ENCODE data around the gene FOXJ1. TPM values are rescaled to one million over a fixed set of nuclear protein-coding genes. Genes with fewer than 3 reads are reported as not detected.
A peak's percentile ranks its signal among the peaks of the same experiment; 100 is the strongest.

The FOXJ1 gene
- total and polyA plus RNA-seq, 2 of the 13 experiments (the other 11 are each of a cell fraction or from before 2014, with no cell fraction given), result 0.98 to 1.6 TPM

GRCh38 chr17:76182016-76182764 lies 41.1 kb upstream of the FOXJ1 start (continued):
- TF ChIP-seq THRA (CRISPR knock-in tag; IDR thresholded peaks at IDR 0.05; ENCODE audit: borderline replicate concordance) (0 out of 2 replicates have a peak, but pooled peaks have one; percentile 63), LRRFIP1 (CRISPR knock-in tag; conservative IDR thresholded peaks at IDR 0.05) (no peak), ZBTB33 (CRISPR knock-in tag; IDR thresholded peaks at IDR 0.05) (peak; percentile 79), ZMAT3 (CRISPR knock-in tag; conservative IDR thresholded peaks at IDR 0.05) (no peak), MYPOP (CRISPR knock-in tag; IDR thresholded peaks at IDR 0.05) (no peak), ZNF530 (CRISPR knock-in tag; IDR thresholded peaks at IDR 0.05; ENCODE audit: low read depth) (no peak), ZNF468 (CRISPR knock-in tag; IDR thresholded peaks at IDR 0.05) (no peak), ZNF496 (CRISPR knock-in tag; IDR thresholded peaks at IDR 0.05; ENCODE audit: insufficient replicate concordance) (no peak), ZFAT (CRISPR knock-in tag; conservative IDR thresholded peaks at IDR 0.05) (no peak), NCOA5 (CRISPR knock-in tag; IDR thresholded peaks at IDR 0.05) (no peak), ZNF30 (CRISPR knock-in tag; IDR thresholded peaks at IDR 0.05) (no peak), FOXA1 (IDR thresholded peaks at IDR 0.05) (no peak), FOXA1 (CRISPR knock-in tag; IDR thresholded peaks at IDR 0.05) (0 out of 2 replicates have a peak, but pooled peaks have one; percentile 45), FOXP4 (CRISPR knock-in tag; IDR thresholded peaks at IDR 0.05) (0 out of 2 replicates have a peak, but pooled peaks have one; percentile 14), ZBTB43 (CRISPR knock-in tag; conservative IDR thresholded peaks at IDR 0.05) (no peak), ZMYM2 (CRISPR knock-in tag; IDR thresholded peaks at IDR 0.05) (no peak), ZNF10 (CRISPR knock-in tag; IDR thresholded peaks at IDR 0.05; ENCODE audit: borderline replicate concordance, low read depth) (no peak)
